Cerebellar nuclear complex (tissue), 1 donor: ENCODE results near the gene FAM110A.
"Not testable (repeated sequence)": the region's sequence is repeated elsewhere in the genome, so short reads cannot be mapped to it uniquely, and the experiment has no call there.

Experiments
- DNase-seq, 2 experiments: peaks; one replicate each; lab custom pipeline; 2025; lab: John Stamatoyannopoulos, UW

Gene FAM110A

DNA sequence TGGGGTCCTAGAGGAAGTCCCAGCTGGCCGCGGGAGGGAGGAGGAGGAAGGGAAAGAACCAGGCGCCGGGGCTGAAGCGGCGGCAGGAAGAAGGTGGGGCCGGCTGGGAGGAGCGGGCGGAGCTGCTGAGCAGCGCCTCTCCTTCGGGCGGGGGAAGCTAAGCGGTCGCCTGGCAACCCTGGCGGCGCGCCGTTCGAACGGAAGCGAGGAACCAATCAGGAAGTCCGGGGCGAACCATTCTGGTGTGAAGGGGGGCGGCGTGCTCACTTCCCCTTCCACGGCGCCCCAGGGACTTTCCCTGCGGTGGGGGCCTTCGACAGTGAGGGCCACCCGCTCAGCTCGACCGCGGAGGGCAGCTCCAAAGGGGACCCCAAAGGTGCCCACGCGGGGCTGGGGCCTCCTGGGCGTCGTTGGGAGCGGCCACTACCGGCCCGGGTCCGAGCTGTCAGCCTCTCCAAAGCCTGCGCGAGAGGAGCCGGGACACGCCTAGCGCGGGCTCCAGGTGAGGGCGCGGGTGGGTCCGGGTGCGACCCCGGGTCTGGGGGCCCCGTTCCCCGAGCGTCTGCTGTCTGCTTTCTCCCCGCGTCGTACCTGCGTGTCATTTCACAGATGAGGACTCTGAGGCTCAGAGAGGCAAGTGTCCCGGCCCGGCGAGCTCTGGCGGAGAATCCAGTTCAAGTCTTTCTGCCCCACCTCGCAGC lies at the start of gene FAM110A:
Gene FAM110A, plus strand, starts transcription at position 266 of the 701 bp plus-strand sequence. CDS start 11,090 bp downstream, outside the sequence.
- DNase-seq = peak; percentile 55 to 81

DNA sequence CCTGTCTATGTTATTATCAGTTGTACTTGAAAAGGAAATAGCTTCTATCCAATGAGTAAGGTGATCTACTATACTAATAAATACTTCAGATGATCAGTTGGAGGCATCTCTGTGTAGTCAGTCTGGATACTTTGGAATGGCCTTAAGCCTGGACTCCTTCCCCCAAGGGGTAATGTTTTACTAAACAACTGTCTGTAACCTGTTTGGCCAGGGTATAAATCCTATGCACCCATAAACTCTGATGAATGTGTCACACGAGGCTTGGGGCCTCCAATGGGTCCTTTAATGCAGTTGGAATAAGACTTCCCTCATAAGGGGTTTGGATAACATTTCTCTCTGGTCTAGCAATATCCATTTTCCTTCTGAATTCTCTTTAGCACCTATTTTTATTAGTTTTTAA lies 45.7 kb upstream of the FAM110A start:
- no peak for DNase-seq

DNA sequence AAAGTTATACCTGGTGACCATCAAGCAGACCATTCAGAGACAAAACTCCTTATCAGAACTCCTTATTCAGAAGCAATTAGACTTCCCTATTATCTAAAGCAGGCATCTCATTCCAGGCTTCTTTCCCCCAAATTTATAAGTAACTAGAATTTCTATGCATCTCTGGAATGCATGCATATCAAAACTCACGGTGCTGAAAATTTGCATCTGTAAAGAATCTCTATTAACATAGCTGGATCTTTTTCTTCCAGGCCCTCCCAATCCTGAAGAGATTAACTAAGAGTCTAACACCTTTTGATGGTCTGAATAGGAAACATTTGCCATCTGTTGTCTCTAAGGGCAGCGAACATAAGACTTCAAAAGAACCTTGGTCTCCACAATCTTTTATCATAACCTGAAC lies 42.5 kb upstream of the FAM110A start:
- no peak for DNase-seq

GRCh38 chr20:792248-792647 lies 41.3 kb upstream of the FAM110A start:
- DNase-seq = no peak

DNA sequence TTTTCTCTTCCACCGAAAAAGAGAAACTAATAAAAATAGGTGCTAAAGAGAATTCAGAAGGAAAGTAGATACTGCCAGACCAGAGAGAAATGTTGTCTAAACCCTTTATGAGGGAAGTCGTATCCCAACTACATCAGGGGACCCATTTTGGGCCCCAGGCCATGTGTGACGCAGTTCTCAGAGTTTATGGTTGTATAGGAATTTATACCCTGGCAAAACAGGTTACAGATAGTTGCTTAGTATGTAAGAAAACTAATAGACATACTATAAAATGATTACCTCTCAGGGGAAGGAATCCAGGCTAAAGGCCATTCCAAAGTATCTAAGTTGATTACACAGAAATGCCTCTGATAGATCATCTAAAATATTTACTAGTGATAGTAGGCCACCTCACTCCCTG lies 36.6 kb upstream of the FAM110A start:
- DNase-seq = no peak

DNA sequence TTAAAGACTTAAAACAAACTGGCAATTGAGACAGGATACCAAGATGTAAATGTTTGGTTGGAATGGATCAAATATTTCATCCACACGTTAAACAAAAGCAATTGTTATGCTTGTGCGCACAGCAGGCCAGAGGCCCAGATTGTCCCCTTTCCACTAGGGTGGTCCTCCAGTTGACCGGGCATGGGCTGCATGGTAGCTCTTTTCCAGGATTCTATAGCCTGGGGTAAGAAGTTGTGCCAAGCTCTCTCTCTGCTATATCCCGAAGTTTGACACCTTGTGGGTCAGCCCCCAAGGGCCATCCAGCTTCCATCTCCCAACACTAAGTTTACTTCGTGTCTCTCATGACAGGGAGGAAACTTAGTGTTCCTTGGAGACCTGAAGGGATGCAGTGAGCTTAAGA lies 34.8 kb upstream of the FAM110A start:
- DNase-seq = not testable (repeated sequence)

GRCh38 chr20:800026-800425 lies 33.5 kb upstream of the FAM110A start:
- DNase-seq = not testable (repeated sequence)

GRCh38 chr20:801678-802077 lies 31.8 kb upstream of the FAM110A start:
- DNase-seq = no peak

- no peak for DNase-seq
Measured at GRCh38 chr20:805713-806112, 27.8 kb upstream of the FAM110A start.

- DNase-seq = not testable (repeated sequence)
Measured at GRCh38 chr20:811776-812434, 21.6 kb upstream of the FAM110A start.

DNA sequence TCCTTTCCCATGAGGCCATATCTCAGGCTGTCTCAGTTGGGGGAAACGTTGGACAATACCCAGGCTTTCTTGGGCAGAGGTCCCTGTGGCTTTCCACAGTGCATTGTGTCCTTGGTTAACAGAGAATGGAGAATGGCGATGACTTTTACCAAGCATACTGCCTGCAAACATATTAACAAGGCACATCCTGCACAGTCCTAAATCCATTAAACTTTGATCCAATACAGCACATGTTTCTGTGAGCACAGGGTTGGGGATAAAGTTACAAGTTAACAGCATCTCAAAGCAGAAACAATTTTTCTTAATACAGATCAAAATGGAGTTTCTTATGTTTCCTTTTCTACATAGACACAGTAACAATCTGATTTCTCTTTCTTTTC lies 21.1 kb upstream of the FAM110A start:
- not testable (repeated sequence) for DNase-seq

DNA sequence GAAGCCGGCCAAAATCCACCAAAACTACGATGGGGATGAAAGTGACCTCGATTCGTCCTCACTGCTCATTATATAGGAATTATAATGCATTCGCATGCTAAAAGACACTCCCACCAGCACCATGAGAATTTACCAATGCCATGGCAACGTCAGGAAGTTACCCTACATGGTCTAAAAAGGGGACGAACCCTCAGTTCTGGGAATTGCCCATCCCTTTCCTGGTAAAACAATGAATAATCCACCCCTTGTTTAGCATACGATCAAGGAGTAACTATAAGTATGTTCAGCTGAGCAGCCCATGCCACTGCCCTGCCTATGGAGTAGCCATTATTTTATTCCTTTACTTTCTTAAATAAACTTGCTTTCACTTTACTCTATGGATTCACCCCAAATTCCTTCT lies 20.1 kb upstream of the FAM110A start:
- no peak for DNase-seq

GRCh38 chr20:815226-815625 lies 18.3 kb upstream of the FAM110A start:
- DNase-seq = no peak

DNA sequence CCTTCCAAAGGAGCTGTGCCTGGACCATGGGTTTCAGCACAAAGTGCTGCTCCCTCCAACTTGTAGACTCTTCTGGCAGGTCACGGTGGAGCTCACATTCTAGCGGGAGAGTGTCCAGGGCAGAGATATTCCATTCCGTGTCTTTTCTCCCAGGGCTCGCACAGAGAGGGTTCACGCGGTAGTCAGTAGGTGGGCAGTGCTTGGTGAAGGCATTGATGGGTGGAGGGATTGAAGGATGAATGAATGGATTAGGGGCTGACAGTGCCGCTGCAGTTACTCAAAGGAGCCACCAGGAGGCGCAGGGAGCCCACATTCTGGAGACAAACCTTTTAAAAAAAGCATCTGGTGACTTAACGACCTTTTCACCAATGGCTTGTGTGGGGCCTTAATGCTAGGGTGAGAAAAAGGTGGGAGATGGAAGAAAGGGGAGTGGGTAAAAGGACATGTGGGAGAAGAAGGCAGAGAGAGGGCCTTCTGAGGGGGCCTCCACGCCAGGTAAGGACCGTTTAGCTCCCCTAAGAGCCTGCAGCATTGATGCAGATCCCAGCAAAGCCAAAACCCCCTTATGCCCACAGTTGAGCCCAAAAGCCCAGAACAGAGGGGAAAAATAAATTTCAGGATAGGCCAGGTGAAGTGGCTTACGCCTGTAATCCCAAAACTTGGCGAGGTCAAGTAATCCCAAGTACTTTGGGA lies 17.5 kb upstream of the FAM110A start:
- DNase-seq = no peak

DNA sequence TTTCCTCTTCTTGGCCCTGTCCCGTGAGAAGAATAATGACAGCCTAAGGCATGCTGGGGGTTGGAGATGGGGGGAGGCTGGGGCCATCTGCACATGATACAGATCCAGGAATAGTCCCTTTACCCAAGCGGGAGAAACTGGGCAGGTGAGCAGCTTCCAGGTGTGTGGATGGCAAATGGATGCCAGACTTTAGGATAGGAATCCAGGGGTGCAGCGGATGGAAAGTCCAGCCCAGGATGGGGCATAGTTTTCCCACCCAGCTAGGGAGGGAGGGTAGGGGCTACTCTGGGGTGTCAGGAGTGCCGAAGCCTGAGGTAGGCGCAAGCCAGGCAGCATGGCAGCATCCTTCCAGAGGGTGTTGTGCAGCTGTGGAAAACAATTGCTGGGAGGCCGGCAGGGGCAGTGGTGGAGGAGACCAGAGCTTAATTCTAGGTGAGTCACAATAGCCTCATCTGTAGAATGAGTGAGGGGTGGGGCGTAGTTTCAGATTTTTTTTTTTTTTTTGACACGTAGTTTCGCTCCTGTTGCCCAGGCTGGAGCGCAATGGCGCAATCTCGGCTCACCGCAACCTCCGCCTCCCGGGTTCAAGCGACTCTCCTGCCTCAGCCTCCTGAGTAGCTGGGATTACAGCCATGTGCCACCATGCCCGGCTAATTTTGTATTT lies 15.4 kb upstream of the FAM110A start:
- DNase-seq = no peak

DNA sequence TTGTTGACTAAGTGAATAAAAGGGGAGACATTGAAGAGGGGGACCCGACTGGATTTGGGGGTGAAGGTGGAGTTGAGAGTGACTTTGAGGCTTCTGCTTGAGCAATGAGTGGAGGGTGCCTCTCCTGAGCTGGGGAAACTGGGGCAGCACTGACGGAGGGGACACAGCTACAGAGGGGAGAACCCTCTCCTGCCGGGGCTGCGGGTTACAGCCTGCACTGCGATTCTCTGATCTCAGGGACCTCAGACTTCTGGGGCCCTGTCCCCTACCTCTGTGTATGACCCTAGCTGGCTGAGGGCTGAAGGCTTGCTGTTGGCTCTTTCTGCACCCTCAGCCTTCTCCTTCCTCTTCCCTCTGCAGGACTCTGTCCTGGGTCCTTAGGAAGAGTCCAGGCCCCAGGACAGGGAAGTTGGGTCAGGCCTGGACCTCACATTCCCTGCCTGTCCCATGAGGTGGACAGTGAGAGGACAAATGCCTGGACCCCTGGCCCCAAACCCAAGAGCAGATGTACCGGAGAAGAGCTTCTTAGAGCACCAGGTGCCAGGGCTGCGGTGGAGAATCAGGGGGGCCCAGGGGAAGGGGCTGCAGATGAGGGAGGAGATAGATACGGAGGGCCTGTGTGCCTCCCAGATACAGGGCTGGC lies 13.7 kb upstream of the FAM110A start:
- no peak for DNase-seq

GRCh38 chr20:820323-820953 lies 13.1 kb upstream of the FAM110A start:
- no peak for DNase-seq

GRCh38 chr20:821046-821730 lies 12.3 kb upstream of the FAM110A start:
- no peak for DNase-seq

- no peak for DNase-seq
Measured at GRCh38 chr20:821731-822065, 11.8 kb upstream of the FAM110A start.

DNA sequence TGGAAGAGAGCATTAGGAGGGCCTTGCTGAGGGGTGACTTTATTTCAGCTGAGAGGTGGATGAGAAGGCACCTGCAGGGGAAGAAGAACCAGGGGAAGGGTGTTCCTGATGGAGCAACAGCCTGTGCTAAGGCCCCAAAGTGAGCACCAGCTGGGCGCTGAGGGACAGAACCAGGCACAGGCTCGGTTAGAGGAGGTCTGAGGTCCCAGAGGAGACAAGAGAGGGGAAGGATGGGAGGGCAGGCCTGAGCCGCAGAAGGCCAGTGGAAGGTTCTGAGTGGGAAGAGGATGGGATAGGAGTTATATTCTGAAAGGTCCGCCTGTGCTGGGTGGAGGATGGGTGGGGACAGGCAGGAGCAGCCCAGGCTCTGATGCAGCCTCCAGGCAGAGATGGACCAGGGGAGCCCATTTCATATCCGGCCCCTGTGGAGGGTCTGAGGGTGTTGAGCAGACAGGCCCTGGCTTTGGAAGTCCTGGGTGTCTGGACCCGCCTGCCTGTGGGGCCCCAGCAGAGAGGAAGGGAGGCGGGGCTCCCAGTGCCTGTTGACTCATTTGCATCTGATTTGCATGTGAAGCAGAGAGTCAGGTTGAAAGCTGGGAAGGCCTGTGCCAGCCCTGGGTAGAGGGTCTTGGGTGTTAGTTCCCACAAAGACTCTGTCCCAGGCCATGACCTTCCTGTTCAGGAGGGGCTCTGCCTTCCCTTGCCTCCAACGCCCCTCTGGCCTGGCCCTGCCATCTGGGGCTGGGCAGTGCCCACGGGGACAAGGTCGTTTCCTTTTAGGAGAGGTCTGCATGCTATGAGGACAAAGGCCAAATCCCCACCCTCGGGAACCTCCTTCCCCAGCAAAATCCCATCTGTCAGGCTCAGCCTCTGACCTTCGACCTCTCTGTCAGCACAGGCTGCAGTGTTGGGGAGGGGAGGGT lies 10.6 kb upstream of the FAM110A start:
- DNase-seq = no peak
